Uterus (tissue), 4 donors: ENCODE data around the gene DAG1. TPM values are rescaled to one million over a fixed set of nuclear protein-coding genes. Genes with fewer than 3 reads are reported as not detected.
A peak's percentile ranks its signal among the peaks of the same experiment; 100 is the strongest.

ENCODE experiments used
- DNase-seq, 2 donors: peaks; one replicate each; pipeline ENCODE4 v3.0.0-alpha.2; 2019 to 2020
- H3K27ac ChIP-seq, 2 donors: fragments of 200-600 bp; sonication (generic); 1 replicate in 1 of 2; 2 replicates in 1 of 2; pipeline ENCODE4 v1.5.1; 2016 to 2018
- H3K27me3 ChIP-seq, 2 donors: fragments of 200-600 bp; sonication (generic); one replicate each; pipeline ENCODE4 v1.5.1; 2018 to 2019; ENCODE audit warnings: control low read depth in 1 of 2
- H3K36me3 ChIP-seq, 2 donors: fragments of 200-600 bp; sonication (generic); one replicate each; pipeline ENCODE4 v1.5.1; 2019; ENCODE audit warnings: control low read depth in 1 of 2
- H3K4me1 ChIP-seq, 2 donors: fragments of 200-600 bp; sonication (generic); one replicate each; pipeline ENCODE4 v1.5.1; 2018 to 2019; ENCODE audit warnings: control low read depth in 1 of 2
- H3K4me3 ChIP-seq, 2 donors: fragments of 200-600 bp; sonication (generic); 1 replicate in 1 of 2; 2 replicates in 1 of 2; pipeline ENCODE4 v1.5.1; 2018 to 2019; ENCODE audit warnings: mild to moderate bottlenecking in 1 of 2
- H3K9me3 ChIP-seq, 2 donors: fragments of 200-600 bp; sonication (generic); one replicate each; pipeline ENCODE4 v1.5.1; 2019; ENCODE audit warnings: control low read depth in 1 of 2
- POLR2A ChIP-seq, 2 donors: fragments of 450-650 bp; IDR thresholded peaks; one replicate each; pipeline ENCODE4 v1.6.1; 2016; ENCODE audit warnings: antibody characterized with exemption in 2 of 2, mild to moderate bottlenecking in 1 of 2, moderate library complexity in 1 of 2
- intact Hi-C: fragments of 100-400 bp; cut with DNase I; formaldehyde crosslinking; loops from one replicate; pipeline ENCODE4 v1.15.1; 2023; ENCODE audit warnings: low total_unique reads
- total RNA-seq, 4 donors: library from RNA; depleted of rRNA in 3 of 4; stranded (reverse); fragments of >200 nt in 3 of 4; gene quantifications; one replicate each; pipeline versions ENCODE4 v1.1.0 to v1.2.4, GENCODE V29; 2014 to 2023
- TF ChIP-seq, protein P1 (sequence below), 4 experiments: fragments of 200-600 bp in 2 of 4; fragments of 450-650 bp in 2 of 4; sonication (generic) in 2 of 4; IDR thresholded peaks; one replicate each; pipeline ENCODE4 v1.5.1; 2016 to 2019; ENCODE audit warnings: antibody characterized with exemption in 4 of 4, mild to moderate bottlenecking in 2 of 4, moderate library complexity in 1 of 4
- donor health status: DM: yes; HTN: yes; CAD: no.

DAG1 gene
- total RNA-seq, 4 donors from 2014 or later = 34.3 to 76.4 (median 48.1) TPM

DNA sequence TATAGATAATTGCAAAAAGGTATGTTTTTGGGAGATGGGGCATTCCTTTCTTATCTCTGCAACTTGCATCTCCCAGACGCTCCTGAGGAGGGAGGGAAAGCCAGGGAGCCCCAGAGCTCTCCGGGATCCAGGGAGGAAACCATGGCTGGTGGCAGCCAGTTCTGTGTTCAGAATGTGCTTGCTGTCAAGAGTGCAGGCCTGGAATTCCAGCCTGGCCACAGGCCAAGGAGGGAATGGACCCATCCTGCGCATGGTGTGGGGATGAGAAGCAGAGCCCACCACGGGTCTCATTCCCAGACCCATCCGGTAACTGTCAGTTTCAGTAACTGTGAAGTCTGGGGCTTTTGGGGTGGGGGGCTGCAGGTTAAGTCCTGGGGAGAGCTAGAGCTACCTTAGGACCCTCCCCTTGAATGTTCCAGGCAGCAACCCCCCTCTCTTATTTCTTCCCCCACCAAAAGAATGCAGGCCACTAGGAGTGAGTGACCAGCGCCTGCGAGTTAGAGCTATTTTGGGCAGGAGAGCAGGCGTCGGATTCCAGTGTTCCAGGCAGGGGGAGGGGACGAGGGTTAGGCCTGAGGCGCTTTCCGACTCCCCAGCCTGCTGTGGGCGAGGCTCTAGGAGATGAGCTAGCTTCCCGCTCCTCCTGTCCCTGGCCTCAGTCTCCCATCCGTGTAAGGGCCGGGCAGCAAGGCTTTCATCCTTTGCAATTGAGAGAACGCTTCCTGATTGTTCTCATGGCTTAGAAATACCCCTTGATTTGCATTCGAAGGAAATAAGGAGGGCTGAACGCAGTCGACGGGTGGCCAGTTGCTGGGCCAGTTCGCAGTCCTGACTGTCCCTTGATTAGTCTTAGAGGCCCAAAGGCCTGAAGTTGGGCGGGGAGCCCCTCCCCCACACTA is 781 bp upstream of the DAG1 start:
- DNase-seq = peak; percentile 76 to 77
- intact Hi-C loops = no loop called here
- Histone ChIP-seq H3K27me3 (no peaks in the 10 kb centered on the region), H3K27ac (peak overlapping the region; percentile 89 to 95), H3K4me3 (peak overlapping the region; percentile 31 to 44), H3K36me3 (no peaks in the 10 kb centered on the region), H3K4me1 (peaks cover 7 to 15% of the 10 kb centered on the region in 2 donors), H3K9me3 (no peaks in the 10 kb centered on the region)
- no peak for TF ChIP-seq POLR2A (IDR thresholded peaks at IDR 0.05)
- TF ChIP-seq, protein P1, sequence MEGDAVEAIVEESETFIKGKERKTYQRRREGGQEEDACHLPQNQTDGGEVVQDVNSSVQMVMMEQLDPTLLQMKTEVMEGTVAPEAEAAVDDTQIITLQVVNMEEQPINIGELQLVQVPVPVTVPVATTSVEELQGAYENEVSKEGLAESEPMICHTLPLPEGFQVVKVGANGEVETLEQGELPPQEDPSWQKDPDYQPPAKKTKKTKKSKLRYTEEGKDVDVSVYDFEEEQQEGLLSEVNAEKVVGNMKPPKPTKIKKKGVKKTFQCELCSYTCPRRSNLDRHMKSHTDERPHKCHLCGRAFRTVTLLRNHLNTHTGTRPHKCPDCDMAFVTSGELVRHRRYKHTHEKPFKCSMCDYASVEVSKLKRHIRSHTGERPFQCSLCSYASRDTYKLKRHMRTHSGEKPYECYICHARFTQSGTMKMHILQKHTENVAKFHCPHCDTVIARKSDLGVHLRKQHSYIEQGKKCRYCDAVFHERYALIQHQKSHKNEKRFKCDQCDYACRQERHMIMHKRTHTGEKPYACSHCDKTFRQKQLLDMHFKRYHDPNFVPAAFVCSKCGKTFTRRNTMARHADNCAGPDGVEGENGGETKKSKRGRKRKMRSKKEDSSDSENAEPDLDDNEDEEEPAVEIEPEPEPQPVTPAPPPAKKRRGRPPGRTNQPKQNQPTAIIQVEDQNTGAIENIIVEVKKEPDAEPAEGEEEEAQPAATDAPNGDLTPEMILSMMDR (IDR thresholded peaks at IDR 0.05) = no peak

DNA sequence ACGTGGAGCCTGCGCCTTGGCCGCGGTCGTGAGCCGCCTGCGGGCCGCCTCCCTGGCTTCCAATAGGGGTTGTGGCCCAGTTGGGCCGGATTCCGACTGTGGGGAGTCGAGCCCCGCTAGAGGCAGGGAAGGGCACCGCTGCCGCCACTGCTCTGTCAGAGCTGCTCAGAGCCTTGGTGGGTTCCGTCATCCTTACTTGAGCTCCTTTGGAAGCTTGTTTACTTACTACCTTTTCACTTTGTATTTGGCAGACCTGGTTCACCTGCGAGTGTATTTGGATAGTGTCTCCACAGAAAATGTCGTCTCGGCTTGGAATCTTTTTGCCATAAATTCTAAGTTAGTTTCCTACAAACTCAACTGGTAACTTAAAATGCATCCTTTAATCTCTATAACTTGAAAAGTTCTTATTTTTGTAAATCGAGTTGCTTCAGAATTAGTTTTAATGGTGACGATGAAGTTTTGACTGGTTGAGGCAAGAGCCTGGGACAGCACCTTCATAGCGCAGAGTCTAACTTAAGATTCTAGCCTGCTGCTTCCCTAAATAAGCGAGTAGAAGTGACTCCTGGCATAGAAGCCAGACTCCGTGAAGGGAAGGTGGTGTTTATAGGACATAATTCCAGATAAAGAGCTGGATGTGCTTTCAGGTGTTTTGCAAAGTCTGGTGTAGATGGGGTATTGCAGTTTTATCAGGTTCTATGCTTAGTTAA is 800 bp downstream of the DAG1 start:
- no peak for TF ChIP-seq POLR2A (IDR thresholded peaks at IDR 0.05)
- TF ChIP-seq, protein P1 (IDR thresholded peaks at IDR 0.05) = peak in 1 of 4 experiments; percentile 1

DNA sequence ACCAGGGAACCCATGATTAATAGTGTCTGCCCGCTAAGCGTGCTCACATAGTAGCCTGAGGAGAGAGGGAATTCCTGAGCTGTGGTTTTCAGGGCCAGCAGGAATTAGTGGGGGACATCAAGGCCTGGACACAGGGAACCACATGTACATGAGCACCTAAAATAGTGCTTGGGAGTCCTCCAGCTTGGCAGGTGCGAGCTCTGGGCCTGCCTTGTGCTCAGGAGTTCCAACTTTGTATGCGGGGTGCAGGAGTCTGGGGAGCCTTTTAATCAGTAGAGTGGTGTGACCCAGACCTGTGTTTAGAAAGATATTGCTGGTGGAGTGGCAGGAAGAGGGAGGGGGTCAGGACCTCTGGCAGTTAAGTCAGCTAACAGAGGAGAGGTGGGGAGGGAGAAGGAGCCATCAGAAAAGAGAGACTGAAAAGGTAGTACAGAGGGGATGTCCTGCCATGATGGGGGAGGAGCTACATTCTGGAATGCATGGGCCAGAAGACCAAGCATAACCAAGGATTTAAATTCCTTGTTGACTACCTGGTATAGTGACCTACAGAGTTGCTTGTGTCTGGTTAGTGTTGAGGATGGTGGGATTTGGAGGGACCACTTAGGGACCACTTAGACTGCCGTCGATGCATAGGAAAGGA is 1.9 kb downstream of the DAG1 start:
- no peak for DNase-seq
- TF ChIP-seq, protein P1 (IDR thresholded peaks at IDR 0.05) = no peak
- no peak for TF ChIP-seq POLR2A (IDR thresholded peaks at IDR 0.05)
- intact Hi-C loops = no loop called here
- H3K4me1 ChIP-seq = peaks cover 7 to 15% of the 10 kb centered on the region in 2 donors
- H3K9me3 ChIP-seq = no peaks in the 10 kb centered on the region
- H3K27me3 ChIP-seq = no peaks in the 10 kb centered on the region
- no peaks in the 10 kb centered on the region for H3K36me3 ChIP-seq
- H3K4me3 ChIP-seq = no peak overlapping the region
- peak overlapping the region; percentile 86 to 97 for H3K27ac ChIP-seq

More for the DNA sequence above, 800 bp downstream of the DAG1 start:
- H3K4me1 ChIP-seq = peaks cover 7 to 15% of the 10 kb centered on the region in 2 donors
- peak in 1 of 2 donors; percentile 32 for DNase-seq
- no peaks in the 10 kb centered on the region for H3K9me3 ChIP-seq
- no peaks in the 10 kb centered on the region for H3K27me3 ChIP-seq
- H3K4me3 ChIP-seq = peak overlapping the region; percentile 52 to 96
- no peaks in the 10 kb centered on the region for H3K36me3 ChIP-seq
- peak overlapping the region; percentile 86 to 97 for H3K27ac ChIP-seq
- intact Hi-C loops = no loop called here

DNA sequence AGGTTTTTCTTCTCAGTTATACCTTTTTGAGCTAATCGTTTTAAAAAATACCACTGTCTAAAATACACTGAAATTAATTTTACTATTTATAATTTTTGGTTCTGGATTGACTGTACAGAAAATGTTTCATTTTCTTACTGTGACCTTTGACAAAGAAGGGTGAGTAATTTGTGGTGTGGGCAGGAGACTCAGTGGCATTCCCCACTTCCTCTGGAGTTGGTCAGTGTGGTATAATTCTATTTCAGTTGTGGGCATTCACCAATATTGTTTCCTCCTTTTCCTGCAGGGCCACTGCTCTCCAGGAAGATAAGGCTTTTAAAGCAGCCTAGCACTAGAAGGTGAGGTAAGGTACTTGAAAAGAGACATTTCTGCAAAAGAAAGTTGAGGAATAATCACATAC is 6.5 kb downstream of the DAG1 start:
- no peak for DNase-seq
- no peak overlapping the region for H3K27ac ChIP-seq
- H3K9me3 ChIP-seq = no peaks in the 10 kb centered on the region
- intact Hi-C loops = no loop called here
- H3K36me3 ChIP-seq = no peaks in the 10 kb centered on the region
- no peak overlapping the region for H3K4me3 ChIP-seq
- no peaks in the 10 kb centered on the region for H3K27me3 ChIP-seq
- no peak for TF ChIP-seq POLR2A (IDR thresholded peaks at IDR 0.05)
- TF ChIP-seq, protein P1 (IDR thresholded peaks at IDR 0.05) = no peak
- peaks cover 4 to 7% of the 10 kb centered on the region in 2 donors for H3K4me1 ChIP-seq
